ENCODE results near the gene PPP4R3B. TPM values are rescaled to one million over a fixed set of nuclear protein-coding genes. Genes with fewer than 3 reads are reported as not detected.
"Not testable (repeated sequence)": the region's sequence is repeated elsewhere in the genome, so short reads cannot be mapped to it uniquely, and the experiment has no call there.

PPP4R3B gene
- total RNA-seq, 1 donor = 57.1 TPM

DNA sequence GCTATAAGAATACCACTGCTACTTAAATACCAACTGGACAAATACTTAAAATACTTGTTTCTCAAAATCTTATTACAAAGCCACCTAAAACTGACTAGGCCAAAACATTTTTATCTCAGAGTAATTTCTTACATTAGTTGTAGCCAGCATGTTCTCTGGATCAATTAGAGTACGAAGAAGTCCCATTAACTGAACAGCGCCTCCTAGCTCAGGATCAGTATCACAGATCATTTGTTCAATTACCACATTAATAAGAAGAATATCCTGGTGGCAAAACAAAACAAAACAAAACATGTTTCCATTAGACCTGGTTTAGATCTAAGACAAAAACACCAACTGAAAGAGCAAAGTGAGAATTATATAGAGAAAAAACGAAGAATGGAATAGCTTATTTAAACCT lies 36.0 kb downstream of the PPP4R3B start:
- H3K4me3 ChIP-seq (ENCODE audit: low read depth, low read length) = no peak overlapping the region
- no peak for DNase-seq (ENCODE audit: low read depth)
- TF ChIP-seq, protein P1, sequence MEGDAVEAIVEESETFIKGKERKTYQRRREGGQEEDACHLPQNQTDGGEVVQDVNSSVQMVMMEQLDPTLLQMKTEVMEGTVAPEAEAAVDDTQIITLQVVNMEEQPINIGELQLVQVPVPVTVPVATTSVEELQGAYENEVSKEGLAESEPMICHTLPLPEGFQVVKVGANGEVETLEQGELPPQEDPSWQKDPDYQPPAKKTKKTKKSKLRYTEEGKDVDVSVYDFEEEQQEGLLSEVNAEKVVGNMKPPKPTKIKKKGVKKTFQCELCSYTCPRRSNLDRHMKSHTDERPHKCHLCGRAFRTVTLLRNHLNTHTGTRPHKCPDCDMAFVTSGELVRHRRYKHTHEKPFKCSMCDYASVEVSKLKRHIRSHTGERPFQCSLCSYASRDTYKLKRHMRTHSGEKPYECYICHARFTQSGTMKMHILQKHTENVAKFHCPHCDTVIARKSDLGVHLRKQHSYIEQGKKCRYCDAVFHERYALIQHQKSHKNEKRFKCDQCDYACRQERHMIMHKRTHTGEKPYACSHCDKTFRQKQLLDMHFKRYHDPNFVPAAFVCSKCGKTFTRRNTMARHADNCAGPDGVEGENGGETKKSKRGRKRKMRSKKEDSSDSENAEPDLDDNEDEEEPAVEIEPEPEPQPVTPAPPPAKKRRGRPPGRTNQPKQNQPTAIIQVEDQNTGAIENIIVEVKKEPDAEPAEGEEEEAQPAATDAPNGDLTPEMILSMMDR (IDR thresholded peaks at IDR 0.05; ENCODE audit: insufficient read depth, low read length) = no peak

DNA sequence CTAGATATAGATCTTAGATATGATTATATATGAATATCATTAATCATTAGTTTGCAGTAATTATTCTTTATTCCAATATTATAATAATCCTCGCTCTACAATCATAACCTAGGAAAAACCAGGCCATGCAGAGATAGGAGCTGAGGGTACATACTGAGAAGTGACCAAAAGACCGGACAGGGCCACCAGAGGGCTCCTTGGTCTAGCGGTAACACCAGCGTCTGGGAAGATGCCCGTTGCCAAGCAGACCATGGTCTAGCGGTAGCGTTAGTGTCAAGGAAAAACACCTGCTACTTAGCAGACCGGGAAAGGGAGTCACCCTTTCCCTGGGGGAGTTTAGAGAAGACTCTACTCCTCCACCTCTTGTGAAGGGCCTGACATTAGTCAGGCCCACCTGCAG lies 48.4 kb downstream of the PPP4R3B start:
- not testable (repeated sequence) for H3K4me3 ChIP-seq (ENCODE audit: low read depth, low read length); DNase-seq (ENCODE audit: low read depth)

DNA sequence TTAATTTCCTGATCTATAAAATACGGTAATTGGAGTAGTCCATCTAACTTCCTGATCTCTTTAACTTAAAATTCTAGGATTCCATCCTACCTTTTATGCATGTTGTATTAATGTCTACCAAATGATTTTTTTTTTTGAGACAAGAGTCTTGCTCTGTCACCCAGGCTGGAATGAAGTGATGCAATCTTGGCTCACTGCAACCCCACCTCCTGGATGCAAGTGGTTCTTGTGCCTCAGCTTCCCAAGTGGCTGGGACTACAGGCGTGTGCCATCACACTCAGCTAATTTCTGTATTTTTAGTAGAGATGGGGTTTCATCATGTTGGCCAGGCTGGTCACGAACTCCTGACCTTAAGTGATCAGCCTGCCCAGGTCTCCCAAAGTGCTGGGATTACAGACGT lies 50.1 kb downstream of the PPP4R3B start:
- TF ChIP-seq, protein P1 (IDR thresholded peaks at IDR 0.05; ENCODE audit: insufficient read depth, low read length) = no peak
- no peak overlapping the region for H3K4me3 ChIP-seq (ENCODE audit: low read depth, low read length)
- peak; percentile 6 for DNase-seq (ENCODE audit: low read depth)

DNA sequence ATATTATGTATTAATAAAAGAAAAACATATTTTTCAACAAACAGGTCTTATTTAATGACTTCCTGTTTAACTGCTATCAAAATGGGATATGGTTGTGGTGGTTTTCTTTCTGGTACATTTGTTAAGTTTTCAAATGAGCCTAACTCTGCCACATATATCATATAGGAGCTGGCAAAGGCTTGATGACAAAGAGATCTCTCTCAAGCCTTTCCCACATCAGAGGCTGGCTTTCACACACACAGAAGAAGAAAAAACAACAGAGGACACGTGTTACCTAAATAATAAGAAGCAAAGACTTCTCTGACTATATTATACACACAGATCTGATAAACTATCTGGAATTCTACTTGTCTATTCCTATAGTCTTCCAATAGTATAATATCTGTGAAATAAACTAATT lies 51.8 kb downstream of the PPP4R3B start:
- no peak for DNase-seq (ENCODE audit: low read depth)
- no peak overlapping the region for H3K4me3 ChIP-seq (ENCODE audit: low read depth, low read length)
- TF ChIP-seq, protein P1 (IDR thresholded peaks at IDR 0.05; ENCODE audit: insufficient read depth, low read length) = no peak

DNA sequence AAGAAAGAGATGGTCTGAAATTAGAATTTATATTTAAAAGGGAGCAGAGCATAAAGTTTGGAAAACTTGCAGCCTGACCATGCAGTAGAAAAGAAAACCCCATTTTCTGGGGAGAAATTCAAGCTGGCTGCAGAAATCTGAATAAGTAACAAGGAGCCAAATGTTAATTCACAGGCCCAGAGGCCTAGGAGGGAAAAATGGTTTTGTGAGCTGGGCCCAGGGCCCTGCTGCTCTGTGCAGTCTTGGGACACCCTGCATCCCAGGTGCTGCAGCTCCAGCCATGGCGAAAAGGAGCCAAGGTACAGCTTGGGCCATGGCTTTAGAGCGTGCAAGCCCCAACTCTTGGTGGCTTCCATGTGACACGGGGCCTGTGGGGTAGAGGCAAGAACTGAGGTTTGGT lies 56.6 kb downstream of the PPP4R3B start:
- DNase-seq (ENCODE audit: low read depth) = no peak
- H3K4me3 ChIP-seq (ENCODE audit: low read depth, low read length) = no peak overlapping the region
- TF ChIP-seq, protein P1 (IDR thresholded peaks at IDR 0.05; ENCODE audit: insufficient read depth, low read length) = no peak

DNA sequence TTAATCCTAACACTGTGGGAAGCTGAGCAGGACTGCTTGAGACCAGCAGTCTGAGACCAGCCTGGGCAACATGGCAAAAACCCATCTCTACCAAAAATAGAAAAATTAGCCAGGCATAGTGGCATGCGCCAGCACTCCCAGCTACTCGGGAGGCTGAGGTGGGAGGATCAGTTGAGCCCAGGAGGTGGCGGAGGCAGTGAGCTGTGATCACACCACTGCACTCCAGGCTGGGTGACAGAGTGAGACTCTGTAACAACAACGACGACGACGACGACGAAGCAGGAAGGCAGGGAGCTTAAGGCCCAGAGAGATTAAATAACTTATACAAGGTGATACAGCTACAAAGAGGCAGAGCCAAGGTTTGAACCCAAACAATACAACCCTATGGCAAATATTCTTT lies 60.6 kb downstream of the PPP4R3B start:
- TF ChIP-seq, protein P1 (IDR thresholded peaks at IDR 0.05; ENCODE audit: insufficient read depth, low read length) = no peak
- no peak for DNase-seq (ENCODE audit: low read depth)

DNA sequence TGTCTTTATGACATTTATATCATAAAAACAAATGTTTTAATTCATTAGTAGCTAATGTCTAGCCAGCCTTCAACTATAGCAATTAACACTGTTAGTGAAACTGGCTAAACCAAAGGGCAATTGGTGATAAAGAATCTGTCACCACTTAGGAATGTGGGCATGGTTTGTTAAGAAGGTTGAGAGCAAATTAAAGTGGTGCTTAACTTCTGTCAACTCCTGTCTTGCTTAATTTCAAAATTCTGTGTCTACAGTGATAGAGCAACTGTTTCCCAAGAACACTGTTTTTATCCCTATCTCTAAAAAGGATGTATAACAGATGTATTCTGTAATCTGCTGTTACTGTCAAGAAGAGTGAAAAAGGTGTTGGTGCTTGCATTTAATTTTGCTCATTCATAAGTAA lies 61.4 kb downstream of the PPP4R3B start:
- H3K4me3 ChIP-seq (ENCODE audit: low read depth, low read length) = no peak overlapping the region
- peak; percentile 25 for DNase-seq (ENCODE audit: low read depth)
- TF ChIP-seq, protein P1 (IDR thresholded peaks at IDR 0.05; ENCODE audit: insufficient read depth, low read length) = no peak

More for the DNA sequence above, 60.6 kb downstream of the PPP4R3B start:
- no peak overlapping the region for H3K4me3 ChIP-seq (ENCODE audit: low read depth, low read length)

All from fibroblast of the aortic adventitia (primary cell).